GM19239 (cell line): ENCODE measurements around the gene CD68.

Experiments
- DNase-seq: peaks from one replicate; pipeline ENCODE4 v3.0.0; 2011; ENCODE audit warnings: low spot score; ENCODE audit not compliant: insufficient read length
- FAIRE-seq: peaks from 2 replicates; lab custom pipeline; 2011; peaks lifted over from hg19 to GRCh38; lab: Jason Lieb, UNC

The CD68 gene

GRCh38 chr17:7577327-7578199 lies 1.9 kb upstream of the CD68 start:
- DNase-seq (no peak), FAIRE-seq (no peak)

DNA sequence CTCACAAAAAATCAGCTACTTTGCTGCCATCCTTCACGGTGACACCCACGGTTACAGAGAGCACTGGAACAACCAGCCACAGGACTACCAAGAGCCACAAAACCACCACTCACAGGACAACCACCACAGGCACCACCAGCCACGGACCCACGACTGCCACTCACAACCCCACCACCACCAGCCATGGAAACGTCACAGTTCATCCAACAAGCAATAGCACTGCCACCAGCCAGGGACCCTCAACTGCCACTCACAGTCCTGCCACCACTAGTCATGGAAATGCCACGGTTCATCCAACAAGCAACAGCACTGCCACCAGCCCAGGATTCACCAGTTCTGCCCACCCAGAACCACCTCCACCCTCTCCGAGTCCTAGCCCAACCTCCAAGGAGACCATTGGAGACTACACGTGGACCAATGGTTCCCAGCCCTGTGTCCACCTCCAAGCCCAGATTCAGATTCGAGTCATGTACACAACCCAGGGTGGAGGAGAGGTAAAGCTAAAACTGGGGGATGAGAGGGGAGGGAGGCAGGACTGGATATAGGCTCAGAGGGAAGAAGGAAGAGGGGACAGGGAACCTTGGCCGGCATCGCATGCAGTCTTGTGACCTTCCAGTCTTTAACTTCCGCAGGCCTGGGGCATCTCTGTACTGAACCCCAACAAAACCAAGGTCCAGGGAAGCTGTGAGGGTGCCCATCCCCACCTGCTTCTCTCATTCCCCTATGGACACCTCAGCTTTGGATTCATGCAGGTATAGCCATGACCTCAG lies 581 bp downstream of the CD68 start:
- no peak for DNase-seq

GRCh38 chr17:7580604-7581575 lies 1.5 kb downstream of the CD68 start:
- DNase-seq (no peak), FAIRE-seq (no peak)

More for the DNA sequence above, 581 bp downstream of the CD68 start:
- FAIRE-seq, result peak; percentile 14

DNA sequence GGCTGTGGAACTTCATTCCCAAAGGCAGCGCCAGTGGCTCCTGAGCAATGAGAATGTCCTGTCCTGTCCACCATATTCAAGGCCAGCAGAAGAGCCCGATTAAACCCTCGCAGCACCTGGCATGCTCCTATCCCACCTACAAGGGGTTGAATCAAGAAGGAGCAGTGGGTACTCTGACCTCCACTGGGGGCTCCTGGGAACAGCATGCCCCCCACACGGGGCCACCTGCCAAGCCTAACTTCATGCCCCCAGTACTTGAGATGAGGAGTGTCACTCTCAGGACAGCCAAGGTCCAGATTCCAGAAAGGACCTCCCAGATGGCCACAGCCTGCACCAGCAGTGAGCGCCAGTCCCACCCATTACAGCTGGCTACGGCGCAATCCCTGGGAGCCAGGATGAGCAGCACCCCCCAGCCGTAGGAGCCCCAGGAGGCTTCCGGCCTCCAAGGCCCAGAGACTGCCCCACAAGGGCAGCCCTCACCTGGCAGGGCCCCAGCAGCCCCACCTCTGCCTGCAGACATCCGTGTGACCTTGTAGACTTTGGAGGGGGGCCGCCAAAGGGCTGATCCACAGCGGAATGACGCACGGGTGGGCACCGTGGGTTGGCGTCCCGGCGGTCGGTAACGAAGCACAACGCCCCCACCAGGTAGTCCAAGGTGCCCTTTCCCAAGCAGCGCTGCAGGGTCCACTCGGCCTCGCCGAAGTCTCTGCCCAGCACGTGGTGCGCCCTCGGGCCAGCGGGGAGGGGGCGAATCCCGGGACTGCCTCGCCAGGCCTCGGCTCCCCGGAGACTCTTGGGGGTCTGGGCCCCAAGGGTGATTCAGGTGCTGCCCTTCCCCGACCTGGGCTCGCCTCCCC lies 3.2 kb downstream of the CD68 start:
- DNase-seq (no peak), FAIRE-seq (no peak)

DNA sequence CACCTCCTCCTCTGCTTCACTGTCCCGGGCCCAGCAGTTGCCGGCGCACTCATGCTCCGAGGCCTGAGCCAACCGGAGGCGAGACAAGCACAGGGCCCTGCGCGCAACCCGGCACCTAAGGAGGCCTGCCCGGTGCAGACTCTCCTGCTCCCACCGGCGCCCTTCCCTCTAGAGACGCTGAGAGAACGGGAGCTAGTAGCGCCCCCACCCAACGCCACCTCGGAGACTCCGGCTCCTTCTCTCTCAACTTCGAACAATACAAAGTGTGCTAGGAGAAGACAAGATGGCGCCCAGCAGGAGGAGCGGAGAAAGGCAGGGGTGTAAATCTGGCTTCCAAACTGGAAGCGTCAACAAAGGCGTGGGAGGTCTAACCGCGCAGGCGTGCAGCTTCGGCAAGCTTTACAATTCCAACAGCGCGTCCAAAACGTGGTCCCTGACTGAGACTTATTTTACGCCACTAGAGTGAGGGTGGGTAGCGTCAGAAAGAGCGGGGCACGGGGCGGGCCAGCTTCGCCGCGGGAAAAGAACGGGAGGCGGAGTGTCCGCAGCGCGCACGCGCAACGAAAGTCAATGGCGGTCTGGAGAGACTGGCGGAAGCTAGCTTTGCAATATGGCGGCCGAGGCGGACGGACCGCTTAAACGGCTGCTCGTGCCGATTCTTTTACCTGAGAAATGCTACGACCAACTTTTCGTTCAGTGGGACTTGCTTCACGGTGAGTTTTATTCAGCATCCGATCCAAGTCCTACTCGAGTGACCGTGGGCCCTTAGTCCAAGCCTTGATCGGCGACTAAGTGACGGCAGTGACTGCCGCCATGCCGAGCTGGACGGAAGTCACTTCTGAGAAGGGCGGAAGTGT lies 4.0 kb downstream of the CD68 start, which contains the start of gene MPDU1:
Gene MPDU1 (plus strand): TSS at position 600 of the 857 bp plus-strand sequence. CDS start 11 bp downstream, at position 611.
- FAIRE-seq, result no peak

DNA sequence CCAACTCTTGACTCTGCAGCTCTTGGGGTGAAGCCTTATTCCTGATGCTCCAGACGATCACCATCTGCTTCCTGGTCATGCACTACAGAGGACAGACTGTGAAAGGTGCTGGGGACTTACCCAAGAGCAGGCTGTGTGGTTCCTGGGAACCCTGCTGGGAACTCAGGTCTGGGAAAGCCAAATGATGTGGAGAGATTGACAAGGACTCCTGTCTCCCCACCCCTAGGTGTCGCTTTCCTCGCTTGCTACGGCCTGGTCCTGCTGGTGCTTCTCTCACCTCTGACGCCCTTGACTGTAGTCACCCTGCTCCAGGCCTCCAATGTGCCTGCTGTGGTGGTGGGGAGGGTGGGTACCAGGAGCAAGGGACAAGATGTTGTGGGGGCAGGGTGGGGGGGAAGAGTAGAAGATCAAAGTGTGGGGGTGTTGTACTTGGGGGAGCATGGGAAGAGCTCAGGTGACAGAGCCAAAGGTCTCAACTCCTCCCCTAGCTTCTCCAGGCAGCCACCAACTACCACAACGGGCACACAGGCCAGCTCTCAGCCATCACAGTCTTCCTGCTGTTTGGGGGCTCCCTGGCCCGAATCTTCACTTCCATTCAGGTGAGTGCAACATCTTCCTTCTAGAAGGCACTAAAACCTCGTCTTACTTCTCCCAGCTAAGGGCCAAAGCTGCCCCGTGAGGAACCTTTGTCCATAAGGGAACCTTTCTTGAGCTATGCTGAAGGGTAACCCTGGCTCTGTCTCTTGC lies 7.4 kb downstream of the CD68 start:
- no peak for FAIRE-seq
- DNase-seq, result no peak

More for the DNA sequence above, 4.0 kb downstream of the CD68 start, which contains the start of gene MPDU1:
- peak; percentile 72 for DNase-seq

- DNase-seq, result no peak
- no peak for FAIRE-seq
Measured at GRCh38 chr17:7587420-7588151, 8.1 kb downstream of the CD68 start.

DNA sequence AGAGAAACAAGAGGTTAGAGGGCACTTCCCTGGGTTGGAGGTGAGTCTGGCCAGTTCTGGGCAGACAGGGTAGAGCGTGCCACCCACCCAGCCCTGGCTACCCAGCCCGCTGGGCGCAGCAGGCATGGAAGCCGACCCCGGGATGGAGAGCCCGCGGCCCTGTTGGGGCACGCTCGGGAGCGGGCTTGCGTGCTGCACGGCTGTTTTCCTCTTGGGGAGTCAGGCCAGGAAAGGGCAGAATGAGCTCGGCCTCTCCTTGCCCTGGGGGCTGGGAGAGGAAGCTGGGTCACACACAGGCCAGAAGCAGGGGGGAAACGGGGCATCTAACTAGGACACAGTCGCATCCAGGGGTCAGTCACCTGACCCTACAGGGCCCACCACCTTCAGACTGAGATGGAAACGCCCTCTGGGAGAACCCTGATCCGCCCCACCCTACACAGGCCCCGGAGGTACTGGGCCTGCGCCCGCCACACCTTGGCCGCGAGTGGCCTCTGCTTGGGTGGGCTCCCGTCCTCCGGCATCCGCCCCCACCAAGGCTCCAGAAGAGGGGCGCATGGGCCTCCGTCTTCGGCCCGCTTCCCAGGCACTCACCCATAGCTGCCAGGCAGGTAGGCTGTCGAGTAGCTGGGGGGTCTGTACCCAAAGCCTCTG lies 9.2 kb downstream of the CD68 start:
- DNase-seq (no peak), FAIRE-seq (no peak)

GRCh38 chr17:7589204-7589868 lies 9.9 kb downstream of the CD68 start:
- peak; percentile 88 for DNase-seq
- peak; percentile 63 for FAIRE-seq

DNA sequence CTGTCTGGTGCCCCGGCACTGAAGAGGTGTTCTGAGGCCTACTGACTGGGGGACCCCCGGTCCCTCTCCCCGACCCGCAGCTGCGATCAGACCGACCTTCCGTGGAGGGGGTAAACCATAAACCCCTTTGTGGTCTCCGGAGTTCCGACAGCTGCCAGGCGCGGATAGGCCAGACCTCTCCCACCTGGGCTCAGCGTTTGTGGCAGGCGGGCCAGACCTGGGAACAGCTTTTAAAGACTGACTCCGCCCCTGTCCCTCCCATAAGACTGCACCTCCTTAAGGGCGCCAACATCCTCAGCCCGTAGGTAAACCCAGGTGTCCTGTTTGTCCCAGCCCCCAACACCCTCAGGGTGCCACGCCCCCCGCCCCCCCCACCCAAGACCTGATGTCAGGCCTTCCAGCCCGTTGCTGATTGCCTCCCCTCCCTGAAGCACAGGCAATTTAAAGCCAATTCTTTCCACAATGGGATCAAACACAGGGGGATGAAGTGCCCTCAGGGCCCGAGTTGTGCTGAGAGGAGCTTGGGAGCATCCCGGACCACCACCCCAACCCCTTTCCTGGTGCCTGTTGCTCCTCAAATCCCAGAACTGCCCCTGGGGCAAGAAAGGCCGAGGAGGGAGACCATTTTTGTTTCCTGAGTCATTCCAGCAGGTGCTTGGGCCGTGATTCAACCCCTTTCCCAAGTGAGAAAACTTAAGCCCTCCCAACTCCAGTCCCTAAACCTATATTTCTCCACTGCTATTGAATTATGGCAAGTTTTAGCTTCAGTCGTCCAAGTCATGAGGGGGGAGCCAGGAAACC lies 10.7 kb downstream of the CD68 start, which contains the start of gene SOX15:
Gene SOX15 (minus strand): TSS at position 204 of the 801 bp plus-strand sequence. CDS start 418 bp downstream, outside the sequence.
- FAIRE-seq (no peak), DNase-seq (no peak)

DNA sequence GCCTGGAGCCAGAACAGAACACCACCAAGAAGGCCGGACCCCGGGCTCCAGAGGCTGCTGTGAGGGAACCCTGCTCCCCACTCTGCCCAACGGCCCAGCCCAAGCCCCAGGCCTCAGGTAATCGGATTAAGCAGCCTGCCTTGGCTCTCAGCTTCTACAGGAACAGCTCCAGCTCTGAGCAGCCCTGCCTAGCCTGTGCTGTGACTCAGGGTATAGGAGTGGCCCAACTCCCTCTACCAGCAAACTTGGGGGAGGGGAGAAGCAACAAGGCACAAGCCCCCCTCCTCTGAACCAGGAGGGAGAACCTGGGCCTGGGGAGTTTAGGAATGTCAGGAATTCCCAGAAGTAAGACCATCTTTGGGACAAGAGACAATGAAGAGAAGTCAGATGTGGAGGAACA lies 11.3 kb downstream of the CD68 start:
- DNase-seq, result no peak
- no peak for FAIRE-seq

- FAIRE-seq, result no peak
Measured at GRCh38 chr17:7591596-7591995, 12.2 kb downstream of the CD68 start.

DNA sequence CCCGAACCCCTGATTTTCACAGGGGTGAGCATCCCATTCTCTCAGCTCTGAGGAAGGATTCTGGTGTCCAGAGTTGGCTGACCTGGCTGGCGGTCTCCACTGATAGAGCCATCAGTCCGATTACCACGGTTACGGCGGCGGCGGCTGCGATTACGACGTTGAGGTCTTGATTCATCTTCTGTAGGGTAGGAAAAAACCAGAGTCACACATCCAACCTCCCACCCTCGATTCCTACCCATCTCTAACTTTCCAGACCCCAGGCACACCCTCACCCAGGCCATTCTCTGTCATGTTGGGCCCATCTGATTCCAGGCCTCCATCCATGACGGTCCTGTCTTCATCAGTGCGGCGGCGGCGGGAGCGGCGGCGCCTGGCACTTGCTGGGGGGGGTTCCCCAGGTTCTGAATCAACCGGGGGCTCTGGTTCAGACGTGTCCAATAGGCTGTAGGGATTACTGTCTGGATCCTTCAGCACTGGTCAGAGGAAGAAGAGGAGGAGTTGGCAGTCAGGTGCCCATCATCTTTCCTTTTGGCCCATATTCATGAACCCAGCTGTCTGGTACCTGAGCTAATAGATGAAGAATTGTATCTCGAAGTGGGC lies 13.1 kb downstream of the CD68 start:
- FAIRE-seq (no peak), DNase-seq (no peak)

More at GRCh38 chr17:7591596-7591995, 12.2 kb downstream of the CD68 start:
- no peak for DNase-seq

GRCh38 chr17:7593296-7593695 lies 13.9 kb downstream of the CD68 start:
- no peak for DNase-seq
- no peak for FAIRE-seq
